DND-41 (cell line): Measurements from ENCODE around the gene TTC28.

ENCODE experiments used
- EZH2 ChIP-seq: IDR thresholded peaks from 3 replicates; pipeline ENCODE4 v1.6.1; 2012; ENCODE audit warnings: borderline replicate concordance, low read depth, mild to moderate bottlenecking, moderate library complexity, low read length, inconsistent platforms; ENCODE audit not compliant: severe bottlenecking
- TF ChIP-seq, protein P1 (sequence below): IDR thresholded peaks from 2 replicates; pipeline ENCODE4 v1.5.1; 2012; ENCODE audit warnings: borderline replicate concordance, low read length, moderate library complexity, mild to moderate bottlenecking; ENCODE audit not compliant: poor library complexity, severe bottlenecking; ENCODE audit errors: extremely low read depth

GRCh38 chr22:28542980-28543621 is 136.5 kb downstream of the TTC28 start:
- TF ChIP-seq, protein P1, sequence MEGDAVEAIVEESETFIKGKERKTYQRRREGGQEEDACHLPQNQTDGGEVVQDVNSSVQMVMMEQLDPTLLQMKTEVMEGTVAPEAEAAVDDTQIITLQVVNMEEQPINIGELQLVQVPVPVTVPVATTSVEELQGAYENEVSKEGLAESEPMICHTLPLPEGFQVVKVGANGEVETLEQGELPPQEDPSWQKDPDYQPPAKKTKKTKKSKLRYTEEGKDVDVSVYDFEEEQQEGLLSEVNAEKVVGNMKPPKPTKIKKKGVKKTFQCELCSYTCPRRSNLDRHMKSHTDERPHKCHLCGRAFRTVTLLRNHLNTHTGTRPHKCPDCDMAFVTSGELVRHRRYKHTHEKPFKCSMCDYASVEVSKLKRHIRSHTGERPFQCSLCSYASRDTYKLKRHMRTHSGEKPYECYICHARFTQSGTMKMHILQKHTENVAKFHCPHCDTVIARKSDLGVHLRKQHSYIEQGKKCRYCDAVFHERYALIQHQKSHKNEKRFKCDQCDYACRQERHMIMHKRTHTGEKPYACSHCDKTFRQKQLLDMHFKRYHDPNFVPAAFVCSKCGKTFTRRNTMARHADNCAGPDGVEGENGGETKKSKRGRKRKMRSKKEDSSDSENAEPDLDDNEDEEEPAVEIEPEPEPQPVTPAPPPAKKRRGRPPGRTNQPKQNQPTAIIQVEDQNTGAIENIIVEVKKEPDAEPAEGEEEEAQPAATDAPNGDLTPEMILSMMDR, result no peak
- TF ChIP-seq EZH2, result no peak
